NT2/D1 (cell line): Measurements from ENCODE around the gene MEGF10.

ENCODE experiments used
- SUZ12 ChIP-seq: IDR thresholded peaks from 2 replicates; pipeline ENCODE4 v1.6.1; 2011; ENCODE audit not compliant: insufficient read length, insufficient read depth; ENCODE audit errors: extremely low read depth
- YY1 ChIP-seq: IDR thresholded peaks from 2 replicates; pipeline ENCODE4 v1.6.1; 2011; ENCODE audit not compliant: insufficient read length, insufficient read depth
- ZNF274 ChIP-seq: IDR thresholded peaks from 2 replicates; pipeline ENCODE4 v1.6.1; 2011; ENCODE audit warnings: mild to moderate bottlenecking, low read depth, low read length

DNA sequence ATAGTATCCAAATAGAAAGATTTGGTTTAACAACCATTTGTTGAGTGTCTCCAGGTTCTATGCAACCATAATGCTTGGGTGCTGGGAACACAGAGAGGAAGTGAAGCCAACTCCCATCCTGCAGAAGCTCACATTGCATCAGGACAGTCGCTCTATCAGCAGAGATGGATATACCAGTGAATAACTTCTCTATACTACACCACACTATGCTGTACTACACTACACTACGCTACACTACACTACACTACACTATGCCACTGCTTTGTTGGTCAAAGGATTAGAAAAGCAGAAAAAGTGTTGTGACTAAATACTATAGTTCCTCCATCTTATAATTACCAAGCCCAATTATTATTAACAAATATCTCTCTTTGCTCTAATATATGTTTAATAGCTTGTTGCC, 137.7 kb downstream of the MEGF10 start:
- TF ChIP-seq SUZ12 = no peak
- TF ChIP-seq ZNF274 = no peak
- TF ChIP-seq YY1 = no peak
